HS-27A (cell line): Measurements from ENCODE around the gene TFR2.

Experiments used
- DNase-seq: peaks from one replicate; pipeline ENCODE4 v3.0.0-alpha.2; 2012; ENCODE audit warnings: low read depth, missing footprints

TFR2 gene

GRCh38 chr7:100641463-100641859 is at the start of gene TFR2:
TSS of gene TFR2 (minus strand) at chr7:100641552. CDS start at chr7:100641509, 43 bp downstream.
- no peak for DNase-seq

- DNase-seq, result no peak
Measured at GRCh38 chr7:100689230-100690135, 48.1 kb upstream of the TFR2 start.

GRCh38 chr7:100688326-100688860 is 47.0 kb upstream of the TFR2 start:
- DNase-seq, result no peak

- DNase-seq, result no peak
Measured at GRCh38 chr7:100687751-100688300, 46.5 kb upstream of the TFR2 start.

- DNase-seq, result no peak
Measured at GRCh38 chr7:100687261-100687660, 45.9 kb upstream of the TFR2 start.

GRCh38 chr7:100686822-100687211 is 45.5 kb upstream of the TFR2 start:
- no peak for DNase-seq

- no peak for DNase-seq
Measured at GRCh38 chr7:100686201-100686821, 45.0 kb upstream of the TFR2 start.

- no peak for DNase-seq
Measured at GRCh38 chr7:100685631-100686145, 44.3 kb upstream of the TFR2 start.

- DNase-seq, result no peak
Measured at GRCh38 chr7:100685049-100685605, 43.8 kb upstream of the TFR2 start.

- DNase-seq, result no peak
Measured at GRCh38 chr7:100684534-100685042, 43.2 kb upstream of the TFR2 start.

- no peak for DNase-seq
Measured at GRCh38 chr7:100683659-100684533, 42.5 kb upstream of the TFR2 start.

- DNase-seq, result no peak
Measured at GRCh38 chr7:100682991-100683658, 41.8 kb upstream of the TFR2 start.

GRCh38 chr7:100682228-100682741 is 40.9 kb upstream of the TFR2 start:
- no peak for DNase-seq

- no peak for DNase-seq
Measured at GRCh38 chr7:100681491-100682227, 40.3 kb upstream of the TFR2 start.

- DNase-seq, result no peak
Measured at GRCh38 chr7:100680576-100681271, 39.4 kb upstream of the TFR2 start.

GRCh38 chr7:100679927-100680575 is 38.7 kb upstream of the TFR2 start:
- no peak for DNase-seq

GRCh38 chr7:100679129-100679926 is 38.0 kb upstream of the TFR2 start:
- no peak for DNase-seq
